Measurements from ENCODE around the gene CMSS1. TPM values are rescaled to one million over a fixed set of nuclear protein-coding genes. Genes with fewer than 3 reads are reported as not detected.

Gene CMSS1
- polyA plus RNA-seq, 1 of the 3 experiments (the other 2 are of a cell fraction) = 9.1 TPM

DNA sequence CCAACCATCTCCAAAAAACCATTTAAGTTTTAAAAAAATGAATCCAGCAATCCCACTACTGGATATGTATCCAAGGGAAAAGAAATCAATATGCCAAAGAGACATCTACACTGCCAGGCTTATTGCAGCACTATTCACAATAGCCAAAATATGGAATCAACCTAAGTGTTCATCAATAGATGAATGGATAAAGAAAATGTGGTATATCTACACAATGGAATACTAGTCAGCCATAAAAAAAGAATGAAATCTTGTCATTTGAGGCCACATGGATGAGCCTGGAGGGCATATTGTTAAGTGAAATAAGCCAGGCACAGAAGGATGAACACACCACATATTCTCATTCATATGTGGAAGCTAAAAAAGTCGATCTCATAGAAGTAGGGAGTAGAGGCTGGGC, 160.6 kb downstream of the CMSS1 start (continued):
- TF ChIP-seq, protein P1, sequence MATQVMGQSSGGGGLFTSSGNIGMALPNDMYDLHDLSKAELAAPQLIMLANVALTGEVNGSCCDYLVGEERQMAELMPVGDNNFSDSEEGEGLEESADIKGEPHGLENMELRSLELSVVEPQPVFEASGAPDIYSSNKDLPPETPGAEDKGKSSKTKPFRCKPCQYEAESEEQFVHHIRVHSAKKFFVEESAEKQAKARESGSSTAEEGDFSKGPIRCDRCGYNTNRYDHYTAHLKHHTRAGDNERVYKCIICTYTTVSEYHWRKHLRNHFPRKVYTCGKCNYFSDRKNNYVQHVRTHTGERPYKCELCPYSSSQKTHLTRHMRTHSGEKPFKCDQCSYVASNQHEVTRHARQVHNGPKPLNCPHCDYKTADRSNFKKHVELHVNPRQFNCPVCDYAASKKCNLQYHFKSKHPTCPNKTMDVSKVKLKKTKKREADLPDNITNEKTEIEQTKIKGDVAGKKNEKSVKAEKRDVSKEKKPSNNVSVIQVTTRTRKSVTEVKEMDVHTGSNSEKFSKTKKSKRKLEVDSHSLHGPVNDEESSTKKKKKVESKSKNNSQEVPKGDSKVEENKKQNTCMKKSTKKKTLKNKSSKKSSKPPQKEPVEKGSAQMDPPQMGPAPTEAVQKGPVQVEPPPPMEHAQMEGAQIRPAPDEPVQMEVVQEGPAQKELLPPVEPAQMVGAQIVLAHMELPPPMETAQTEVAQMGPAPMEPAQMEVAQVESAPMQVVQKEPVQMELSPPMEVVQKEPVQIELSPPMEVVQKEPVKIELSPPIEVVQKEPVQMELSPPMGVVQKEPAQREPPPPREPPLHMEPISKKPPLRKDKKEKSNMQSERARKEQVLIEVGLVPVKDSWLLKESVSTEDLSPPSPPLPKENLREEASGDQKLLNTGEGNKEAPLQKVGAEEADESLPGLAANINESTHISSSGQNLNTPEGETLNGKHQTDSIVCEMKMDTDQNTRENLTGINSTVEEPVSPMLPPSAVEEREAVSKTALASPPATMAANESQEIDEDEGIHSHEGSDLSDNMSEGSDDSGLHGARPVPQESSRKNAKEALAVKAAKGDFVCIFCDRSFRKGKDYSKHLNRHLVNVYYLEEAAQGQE (IDR thresholded peaks at IDR 0.05; ENCODE audit: low read depth, low read length) = no peak

DNA sequence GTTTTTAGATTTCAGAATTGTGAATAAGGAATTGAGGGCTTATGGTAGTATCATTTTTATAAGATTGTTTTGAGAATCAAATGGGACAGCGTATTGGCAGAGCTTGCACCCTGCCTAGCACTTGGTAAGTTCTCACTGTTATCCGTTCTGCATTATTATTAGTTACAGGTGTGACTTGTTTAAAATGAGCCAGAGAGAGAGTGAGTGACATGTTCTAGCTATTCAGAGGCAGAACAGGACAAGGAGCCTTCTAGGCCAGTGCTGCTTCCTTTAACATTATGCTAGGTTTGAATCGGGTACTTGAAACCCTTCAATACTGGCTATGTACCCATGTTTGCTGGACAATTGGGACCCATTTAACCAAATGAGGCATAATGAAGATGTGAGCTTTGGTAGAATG, 162.9 kb downstream of the CMSS1 start:
- no peak overlapping the region for H3K9ac ChIP-seq
- TF ChIP-seq GABPA (IDR thresholded peaks at IDR 0.05; ENCODE audit: low read depth) = no peak
- TF ChIP-seq EP300 (IDR thresholded peaks at IDR 0.05; ENCODE audit: borderline replicate concordance in 1 of 2, low read depth in 1 of 2, low read length in 1 of 2) = no peak
- TF ChIP-seq, protein P2, sequence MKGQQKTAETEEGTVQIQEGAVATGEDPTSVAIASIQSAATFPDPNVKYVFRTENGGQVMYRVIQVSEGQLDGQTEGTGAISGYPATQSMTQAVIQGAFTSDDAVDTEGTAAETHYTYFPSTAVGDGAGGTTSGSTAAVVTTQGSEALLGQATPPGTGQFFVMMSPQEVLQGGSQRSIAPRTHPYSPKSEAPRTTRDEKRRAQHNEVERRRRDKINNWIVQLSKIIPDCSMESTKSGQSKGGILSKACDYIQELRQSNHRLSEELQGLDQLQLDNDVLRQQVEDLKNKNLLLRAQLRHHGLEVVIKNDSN (IDR thresholded peaks at IDR 0.05; ENCODE audit: borderline replicate concordance, low read depth) = no peak
- TF ChIP-seq NRF1 (IDR thresholded peaks at IDR 0.05; ENCODE audit: low read depth, low read length) = no peak
- no peak for TF ChIP-seq FOXM1 (IDR thresholded peaks at IDR 0.05; ENCODE audit: low read depth)
- TF ChIP-seq NFIC (IDR thresholded peaks at IDR 0.05; ENCODE audit: borderline replicate concordance) = no peak
- no peak for TF ChIP-seq JUND (IDR thresholded peaks at IDR 0.05)
- TF ChIP-seq, protein P3, sequence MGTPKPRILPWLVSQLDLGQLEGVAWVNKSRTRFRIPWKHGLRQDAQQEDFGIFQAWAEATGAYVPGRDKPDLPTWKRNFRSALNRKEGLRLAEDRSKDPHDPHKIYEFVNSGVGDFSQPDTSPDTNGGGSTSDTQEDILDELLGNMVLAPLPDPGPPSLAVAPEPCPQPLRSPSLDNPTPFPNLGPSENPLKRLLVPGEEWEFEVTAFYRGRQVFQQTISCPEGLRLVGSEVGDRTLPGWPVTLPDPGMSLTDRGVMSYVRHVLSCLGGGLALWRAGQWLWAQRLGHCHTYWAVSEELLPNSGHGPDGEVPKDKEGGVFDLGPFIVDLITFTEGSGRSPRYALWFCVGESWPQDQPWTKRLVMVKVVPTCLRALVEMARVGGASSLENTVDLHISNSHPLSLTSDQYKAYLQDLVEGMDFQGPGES (IDR thresholded peaks at IDR 0.05; ENCODE audit: low read depth, low read length) = no peak
- no peak for TF ChIP-seq TEAD4 (IDR thresholded peaks at IDR 0.05; ENCODE audit: borderline replicate concordance, insufficient read depth)
- no peak for TF ChIP-seq TAF1 (IDR thresholded peaks at IDR 0.05; ENCODE audit: borderline replicate concordance, low read depth, low read length)
- no peak for TF ChIP-seq TCF12 (IDR thresholded peaks at IDR 0.05)
- TF ChIP-seq, protein P4, sequence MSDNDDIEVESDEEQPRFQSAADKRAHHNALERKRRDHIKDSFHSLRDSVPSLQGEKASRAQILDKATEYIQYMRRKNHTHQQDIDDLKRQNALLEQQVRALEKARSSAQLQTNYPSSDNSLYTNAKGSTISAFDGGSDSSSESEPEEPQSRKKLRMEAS (IDR thresholded peaks at IDR 0.05; ENCODE audit: low read depth) = no peak
- H3K4me2 ChIP-seq = no peak overlapping the region
- CTCF ChIA-PET = no interaction called here
- no peak for DNase-seq
- no peaks in the 10 kb centered on the region for H4K20me1 ChIP-seq (ENCODE audit: insufficient read depth)
- H3K9me2 ChIP-seq = no peaks in the 10 kb centered on the region
- no peak overlapping the region for H3K4me3 ChIP-seq (ENCODE audit: low read depth in 2 of 2, low read length in 1 of 2)
- H3F3A ChIP-seq (replicated peaks; ENCODE audit: insufficient read depth) = no peaks in the 10 kb centered on the region
- H2AFZ ChIP-seq (ENCODE audit: low read depth) = no peak overlapping the region
- no peaks in the 10 kb centered on the region for H3K36me3 ChIP-seq (replicated peaks in 1 of 2; ENCODE audit: control insufficient read depth in 1 of 2, insufficient read depth in 2 of 2, low read length in 1 of 2)
- H3K27me3 ChIP-seq (ENCODE audit: insufficient read depth) = no peaks in the 10 kb centered on the region
- H3K9me3 ChIP-seq = no peaks in the 10 kb centered on the region
- H3K79me2 ChIP-seq (ENCODE audit: insufficient read depth) = no peaks in the 10 kb centered on the region
- POLR2A ChIA-PET = no interaction called here
- H3K4me1 ChIP-seq (ENCODE audit: control insufficient read depth in 1 of 2, insufficient read depth in 2 of 2, low read depth in 1 of 2, low read length in 1 of 2) = no peaks in the 10 kb centered on the region
- H3K27ac ChIP-seq (ENCODE audit: low read depth in 2 of 2, low read length in 1 of 2) = no peak overlapping the region
- WGBS (ENCODE audit: low lambda C conversion rate) = 91% methylated on average over 3 of the region's 3 CpGs

All from SK-N-SH (cell line).